Upper lobe of left lung (tissue), 4 donors: ENCODE measurements around the gene CRYBB1.

Experiments
- EP300 ChIP-seq, 4 donors: sonication (generic); formaldehyde crosslinking; IDR thresholded peaks; one replicate each; pipeline ENCODE4 v1.5.1; 2017; ENCODE audit warnings: antibody characterized with exemption in 4 of 4, control low read depth in 2 of 4
- POLR2A ChIP-seq, 4 donors: fragments of 450-650 bp; IDR thresholded peaks; one replicate each; pipeline ENCODE4 v1.5.1; 2016 to 2017; ENCODE audit warnings: antibody characterized with exemption in 4 of 4, mild to moderate bottlenecking in 2 of 4
- POLR2AphosphoS5 ChIP-seq, 2 donors: sonication (generic); formaldehyde crosslinking; IDR thresholded peaks; one replicate each; pipeline ENCODE4 v1.5.1; 2017; ENCODE audit warnings: antibody characterized with exemption in 2 of 2
- TF ChIP-seq, protein P1 (sequence below), 6 experiments: fragments of 450-650 bp in 4 of 6; fragments of 200-600 bp in 2 of 6; sonication (generic) in 2 of 6; IDR thresholded peaks; one replicate each; pipeline ENCODE4 v1.5.1; 2016 to 2019; ENCODE audit warnings: antibody characterized with exemption in 6 of 6

DNA sequence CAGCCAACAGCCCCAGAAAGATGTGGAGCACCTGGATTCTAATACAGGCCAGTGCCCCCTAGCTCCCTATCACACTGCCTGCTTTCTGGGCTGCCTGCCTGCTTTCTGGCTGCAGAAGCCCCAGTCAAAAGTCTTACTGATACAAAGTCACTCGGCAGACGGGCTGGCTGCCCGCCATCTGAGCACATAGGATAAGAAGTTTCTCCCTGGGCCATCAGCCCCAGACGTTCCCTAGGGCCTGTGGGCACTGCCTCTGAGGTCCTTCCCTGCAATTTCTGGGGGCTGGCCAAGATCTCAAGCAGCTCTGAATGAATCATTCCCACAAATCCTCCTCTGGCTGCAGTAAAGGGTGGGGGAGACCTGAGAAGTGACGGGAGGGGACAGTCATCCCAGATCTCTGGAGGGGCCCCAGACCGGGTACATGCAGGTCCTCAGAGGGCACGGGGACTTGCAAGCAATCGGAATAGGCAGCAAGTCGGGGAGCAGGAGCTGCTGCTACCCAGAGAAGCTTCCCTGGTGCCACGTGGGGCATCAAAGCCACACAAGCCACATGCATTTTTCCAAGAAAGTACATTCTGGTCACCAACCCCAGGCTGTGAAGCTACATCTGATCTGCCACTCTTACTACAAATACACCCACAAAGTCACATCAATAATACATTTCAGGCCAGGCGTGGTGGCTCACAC lies 32.6 kb downstream of the CRYBB1 start:
- TF ChIP-seq, protein P1, sequence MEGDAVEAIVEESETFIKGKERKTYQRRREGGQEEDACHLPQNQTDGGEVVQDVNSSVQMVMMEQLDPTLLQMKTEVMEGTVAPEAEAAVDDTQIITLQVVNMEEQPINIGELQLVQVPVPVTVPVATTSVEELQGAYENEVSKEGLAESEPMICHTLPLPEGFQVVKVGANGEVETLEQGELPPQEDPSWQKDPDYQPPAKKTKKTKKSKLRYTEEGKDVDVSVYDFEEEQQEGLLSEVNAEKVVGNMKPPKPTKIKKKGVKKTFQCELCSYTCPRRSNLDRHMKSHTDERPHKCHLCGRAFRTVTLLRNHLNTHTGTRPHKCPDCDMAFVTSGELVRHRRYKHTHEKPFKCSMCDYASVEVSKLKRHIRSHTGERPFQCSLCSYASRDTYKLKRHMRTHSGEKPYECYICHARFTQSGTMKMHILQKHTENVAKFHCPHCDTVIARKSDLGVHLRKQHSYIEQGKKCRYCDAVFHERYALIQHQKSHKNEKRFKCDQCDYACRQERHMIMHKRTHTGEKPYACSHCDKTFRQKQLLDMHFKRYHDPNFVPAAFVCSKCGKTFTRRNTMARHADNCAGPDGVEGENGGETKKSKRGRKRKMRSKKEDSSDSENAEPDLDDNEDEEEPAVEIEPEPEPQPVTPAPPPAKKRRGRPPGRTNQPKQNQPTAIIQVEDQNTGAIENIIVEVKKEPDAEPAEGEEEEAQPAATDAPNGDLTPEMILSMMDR (IDR thresholded peaks at IDR 0.05): no peak
- TF ChIP-seq POLR2AphosphoS5 (IDR thresholded peaks at IDR 0.05) (no peak), EP300 (IDR thresholded peaks at IDR 0.05) (peak in 1 of 4 donors; percentile 22), POLR2A (IDR thresholded peaks at IDR 0.05) (no peak)
